H4 (cell line): ENCODE data around the gene BSCL2. TPM values are rescaled to one million over a fixed set of nuclear protein-coding genes. Genes with fewer than 3 reads are reported as not detected.
"Not testable (repeated sequence)": the region's sequence is repeated elsewhere in the genome, so short reads cannot be mapped to it uniquely, and the experiment has no call there.

Experiments used
- DNase-seq: peaks from one replicate; pipeline ENCODE4 v3.0.0-alpha.2; 2015; ENCODE audit warnings: low spot score
- total RNA-seq: library from RNA; depleted of rRNA; stranded (reverse); fragments of >200 nt; shearing (Covaris generic); gene quantifications from 2 replicates; pipeline ENCODE4 v1.2.3, GENCODE V29; 2014; rRNA removed

BSCL2 gene
- 128 TPM in 2 replicates for total RNA-seq

DNA sequence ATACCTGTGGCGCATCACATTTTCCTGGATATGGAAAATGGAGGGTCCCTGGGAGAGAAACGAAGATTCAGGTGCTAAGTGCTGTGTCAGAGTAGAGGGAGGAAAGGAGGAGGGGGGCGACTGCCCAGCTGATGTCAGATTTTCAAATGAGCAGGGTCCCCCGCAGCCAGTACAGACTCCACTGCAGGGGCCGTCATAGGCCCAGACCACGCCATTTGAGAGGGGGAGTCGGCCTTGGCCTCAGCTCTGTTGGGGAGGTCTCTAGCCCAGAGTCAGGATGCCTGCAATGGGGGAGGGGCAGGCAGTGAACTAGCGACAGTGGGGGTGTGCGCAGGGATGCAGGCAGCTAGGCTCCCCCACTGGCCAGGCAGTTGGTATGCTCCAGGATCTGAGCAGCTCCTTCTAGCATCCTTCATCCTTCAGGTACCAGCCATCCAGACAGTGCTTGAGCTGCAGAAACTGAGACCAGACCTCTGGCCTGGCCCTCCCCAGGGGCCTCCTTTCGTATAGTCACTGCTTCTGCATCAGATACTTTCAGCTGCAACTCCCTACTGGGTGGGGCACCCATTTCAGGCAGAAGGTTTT lies at the start of gene BSCL2, which contains the start of gene GNG3:
BSCL2 (minus strand) TSS at position 148 of the 585 bp plus-strand sequence. CDS start 229 bp downstream, outside the sequence.
GNG3 (plus strand) TSS at position 400 of the 585 bp plus-strand sequence. CDS start 620 bp downstream, outside the sequence.
- no peak for DNase-seq

DNA sequence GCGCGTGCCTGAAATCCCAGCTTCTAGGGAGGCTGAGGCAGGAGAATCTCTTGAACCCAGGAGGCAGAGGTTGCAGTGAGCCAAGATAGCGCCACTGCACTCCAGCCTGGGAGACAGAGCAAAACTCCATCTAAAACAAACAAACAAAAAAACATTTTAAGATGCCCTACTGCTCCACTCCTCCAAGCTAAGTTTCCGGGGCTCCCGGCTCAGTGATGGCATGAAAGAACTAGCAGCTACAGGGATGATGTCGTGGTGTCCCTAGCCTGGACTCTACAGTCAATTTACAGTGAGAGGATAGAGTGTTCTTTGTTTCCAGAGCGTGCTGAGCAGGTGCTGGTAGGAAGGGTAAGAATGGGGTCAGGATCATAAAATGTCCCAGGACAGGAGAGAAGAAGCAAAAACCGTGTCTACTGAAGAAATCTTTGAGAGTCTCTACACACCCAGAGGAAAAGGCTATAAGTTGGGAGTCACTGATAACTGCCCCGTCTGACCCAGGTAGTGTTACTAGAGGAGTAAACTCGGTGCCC lies 47.9 kb upstream of the BSCL2 start:
- DNase-seq, result no peak

DNA sequence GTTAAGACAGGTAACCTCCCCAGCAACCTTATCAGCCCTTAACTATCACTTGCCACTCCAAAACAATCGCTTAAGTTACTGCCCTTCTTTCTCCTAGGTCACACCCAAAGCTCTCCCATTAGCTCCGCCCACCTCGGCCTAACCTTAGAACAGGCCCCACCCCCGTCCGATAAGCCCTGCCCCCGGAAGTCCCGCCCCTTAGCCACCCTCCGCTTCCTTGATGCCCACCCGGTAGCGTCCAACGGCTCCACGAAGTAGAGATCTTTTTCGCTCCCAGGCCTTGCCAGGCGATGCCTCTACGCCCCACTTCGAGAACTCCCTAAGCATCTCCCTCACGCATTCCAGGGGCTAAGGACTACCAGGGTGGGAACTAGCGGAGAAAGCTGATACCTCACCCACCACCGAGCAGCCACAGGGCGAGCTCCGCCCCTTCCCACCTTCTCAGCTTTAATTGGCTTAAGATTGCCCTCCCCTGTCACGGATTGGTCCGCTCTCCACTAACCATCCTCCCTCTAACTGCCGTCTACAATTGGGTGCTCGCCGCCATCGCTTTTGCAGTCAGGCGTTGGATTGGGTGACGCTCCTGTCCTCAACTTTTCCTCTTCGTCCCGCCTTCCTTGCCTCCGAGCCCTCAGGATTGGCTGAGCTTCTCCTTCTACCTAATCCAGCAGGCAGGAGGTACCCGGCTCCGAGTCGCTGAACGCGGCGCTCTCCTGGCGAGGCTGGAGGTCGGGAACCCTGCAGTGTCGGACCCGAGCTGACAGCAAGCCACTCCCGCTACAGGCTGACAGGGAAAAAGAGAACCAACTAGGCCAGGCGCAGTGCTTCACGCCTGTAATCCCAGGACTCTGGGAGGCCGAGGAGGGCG lies 46.7 kb upstream of the BSCL2 start, which contains the start of gene ZBTB3:
ZBTB3 (minus strand) TSS at position 425 of the 868 bp plus-strand sequence. CDS start 496 bp downstream, outside the sequence.
- DNase-seq, result peak; percentile 100

DNA sequence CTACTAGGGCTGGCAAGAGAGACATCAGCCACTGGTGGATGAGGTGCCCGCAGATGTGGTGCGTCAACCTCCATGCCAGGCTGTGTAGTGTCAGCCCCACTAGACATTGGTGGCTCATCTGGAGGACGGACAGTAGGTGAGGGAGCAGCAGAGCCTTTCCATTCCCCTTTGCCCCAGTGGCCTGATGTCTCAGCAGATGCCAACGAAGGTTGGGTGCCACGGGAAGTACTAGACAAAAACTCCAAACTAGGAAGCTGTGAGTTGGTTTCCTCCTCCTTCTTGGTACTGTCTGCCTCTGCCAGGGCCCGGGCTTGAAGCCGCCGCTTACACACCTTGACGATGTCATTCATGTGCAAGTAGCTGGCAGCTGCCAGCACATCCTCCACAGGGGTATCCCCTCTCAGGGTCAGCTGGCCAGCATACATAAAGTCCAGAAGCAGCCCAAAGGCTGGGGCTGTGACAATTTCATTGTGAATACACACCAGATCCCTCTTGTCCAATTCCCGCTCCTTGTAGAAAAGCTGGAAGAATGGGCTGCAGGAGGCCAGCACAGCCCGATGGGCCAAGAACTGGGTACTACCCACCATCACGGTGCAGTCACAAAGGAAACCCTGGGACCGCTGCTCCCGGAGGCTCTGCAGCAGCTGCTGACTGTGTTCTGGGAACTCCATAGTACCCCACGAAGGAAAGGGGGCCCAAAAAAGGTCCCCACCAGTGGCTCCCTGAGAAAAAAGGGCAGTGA lies 45.9 kb upstream of the BSCL2 start:
- no peak for DNase-seq

DNA sequence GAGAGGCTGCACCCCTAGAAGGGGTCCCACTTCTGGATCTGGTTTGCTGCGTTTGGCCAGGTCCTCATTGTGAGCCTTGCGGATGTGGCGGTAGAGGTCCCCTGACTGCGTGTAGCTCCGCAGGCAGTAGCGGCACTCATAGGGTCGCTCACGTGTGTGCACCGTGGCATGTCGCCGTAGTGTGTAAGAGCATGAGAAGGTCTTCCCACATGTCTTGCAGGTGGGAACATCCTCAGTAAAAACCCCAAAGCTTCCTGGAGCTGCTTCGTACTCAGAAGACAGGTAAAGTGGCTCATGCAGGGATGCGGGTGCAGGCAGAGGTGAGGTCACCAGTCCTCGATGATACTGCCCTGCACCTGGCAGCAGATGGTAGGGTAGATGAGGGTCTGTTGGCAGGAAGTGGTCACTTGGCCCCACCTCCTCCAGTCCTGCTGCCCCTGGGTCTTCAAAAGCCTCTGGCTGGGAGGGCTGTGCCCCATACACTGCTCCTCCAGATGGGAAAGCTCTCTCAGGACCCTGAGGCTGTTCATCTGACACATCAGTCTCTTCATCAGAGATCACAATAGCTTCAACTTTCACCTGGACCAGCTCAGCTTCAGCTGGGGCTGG lies 45.1 kb upstream of the BSCL2 start:
- DNase-seq, result no peak

DNA sequence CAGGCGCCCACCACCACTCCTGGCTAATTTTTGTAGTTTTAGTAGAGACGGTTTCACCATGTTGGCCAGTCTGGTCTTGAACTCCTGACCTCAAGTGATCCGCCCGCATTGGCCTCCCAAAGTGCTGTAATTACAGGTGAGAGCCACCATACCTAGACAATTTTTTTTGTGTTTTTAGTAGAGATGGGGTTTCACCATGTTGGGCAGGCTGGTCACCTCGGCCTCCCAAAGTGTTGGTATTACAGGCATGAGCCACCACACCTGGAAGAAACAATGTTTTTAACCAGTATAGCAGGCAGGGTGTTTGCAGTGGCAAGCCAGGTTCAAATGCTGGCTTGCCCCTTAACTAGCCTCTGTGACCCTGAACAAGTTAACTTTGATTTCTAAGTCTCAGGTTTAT lies 42.7 kb upstream of the BSCL2 start:
- DNase-seq, result not testable (repeated sequence)

DNA sequence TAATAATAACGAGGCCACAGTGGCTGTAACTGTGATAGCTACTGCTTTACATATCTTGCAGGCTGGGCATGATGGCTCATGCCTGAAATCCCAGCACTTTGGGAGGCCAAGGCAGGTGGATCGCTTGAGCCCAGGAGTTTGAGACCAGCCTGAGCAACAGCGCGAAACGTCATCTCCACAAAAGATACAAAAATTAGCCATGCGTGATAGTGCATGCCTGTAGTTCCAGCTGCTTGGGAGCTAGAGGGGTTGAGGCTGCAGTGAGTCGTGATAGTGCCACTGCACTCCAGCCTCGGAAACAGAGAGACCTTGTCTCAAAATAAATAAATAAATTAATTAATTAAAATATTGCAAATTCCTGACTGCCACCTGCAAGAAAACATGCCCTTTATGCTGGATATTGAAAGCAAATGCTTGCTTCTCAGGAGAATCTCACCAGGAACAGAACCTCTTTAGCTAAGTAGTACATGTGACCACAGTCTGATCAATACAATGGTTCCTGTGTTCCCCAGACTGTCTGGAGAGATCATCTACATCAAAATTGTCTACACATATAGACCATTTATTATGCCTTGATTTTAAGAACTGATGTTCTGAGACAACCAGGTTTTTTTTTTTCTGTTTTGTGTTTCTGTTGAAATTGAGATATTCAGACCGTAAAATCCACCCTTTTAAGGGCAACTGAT lies 40.4 kb upstream of the BSCL2 start:
- DNase-seq, result no peak

DNA sequence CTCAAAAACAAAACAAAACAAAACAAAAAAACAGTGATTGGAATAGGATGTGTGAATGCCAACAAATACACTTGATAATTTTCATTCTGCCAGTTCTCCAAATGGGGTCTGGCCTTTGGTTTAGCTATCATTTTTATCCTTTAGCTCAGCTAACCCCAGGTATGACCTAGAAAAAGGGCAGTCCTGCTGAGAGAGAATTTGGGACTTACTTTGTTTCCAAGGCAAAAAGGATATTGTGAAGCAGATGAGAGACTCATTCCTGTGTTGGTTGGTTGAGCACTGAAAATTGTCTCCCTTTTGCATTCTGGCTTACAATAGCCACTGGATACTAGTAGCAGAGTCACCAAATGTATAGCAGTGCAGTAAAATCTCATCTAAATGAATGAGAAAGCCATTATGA lies 30.0 kb upstream of the BSCL2 start:
- no peak for DNase-seq

DNA sequence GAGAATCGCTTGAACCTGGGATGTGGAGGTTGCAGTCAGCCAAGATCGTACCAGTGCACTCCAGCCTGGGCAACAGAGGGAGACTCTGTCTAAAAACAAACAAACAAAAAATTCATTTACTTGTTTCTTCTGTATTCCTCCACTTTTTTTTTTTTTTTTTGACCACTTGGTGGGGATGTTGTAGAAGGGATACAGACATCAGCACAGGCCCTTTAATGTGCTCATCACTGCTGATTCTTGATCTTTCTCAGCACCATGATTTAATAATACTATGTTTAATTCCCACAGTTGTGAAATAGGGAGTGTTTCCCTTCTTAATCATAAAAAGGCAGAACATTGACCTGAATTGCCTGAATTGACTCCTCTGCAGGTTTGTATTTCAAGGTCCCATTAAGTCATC lies 25.6 kb upstream of the BSCL2 start:
- DNase-seq, result no peak

DNA sequence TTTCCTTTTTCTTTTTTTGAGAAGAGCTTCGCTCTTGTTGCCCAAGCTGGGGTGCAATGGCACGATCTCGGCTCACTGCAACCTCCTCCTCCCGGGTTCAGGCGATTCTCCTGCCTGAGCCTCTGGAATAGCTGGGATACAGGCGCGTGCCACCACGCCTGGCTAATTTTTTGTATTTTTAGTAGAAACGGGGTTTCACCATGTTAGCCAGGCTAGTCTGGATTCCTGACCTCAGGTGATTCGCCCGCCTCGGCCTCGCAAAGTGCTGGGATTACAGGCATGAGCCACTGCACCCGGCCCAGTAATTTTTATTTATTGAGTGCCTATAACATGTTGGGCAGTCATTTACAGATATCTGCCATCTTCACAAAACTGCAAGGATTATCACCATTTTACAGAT lies 22.9 kb upstream of the BSCL2 start:
- DNase-seq, result not testable (repeated sequence)

DNA sequence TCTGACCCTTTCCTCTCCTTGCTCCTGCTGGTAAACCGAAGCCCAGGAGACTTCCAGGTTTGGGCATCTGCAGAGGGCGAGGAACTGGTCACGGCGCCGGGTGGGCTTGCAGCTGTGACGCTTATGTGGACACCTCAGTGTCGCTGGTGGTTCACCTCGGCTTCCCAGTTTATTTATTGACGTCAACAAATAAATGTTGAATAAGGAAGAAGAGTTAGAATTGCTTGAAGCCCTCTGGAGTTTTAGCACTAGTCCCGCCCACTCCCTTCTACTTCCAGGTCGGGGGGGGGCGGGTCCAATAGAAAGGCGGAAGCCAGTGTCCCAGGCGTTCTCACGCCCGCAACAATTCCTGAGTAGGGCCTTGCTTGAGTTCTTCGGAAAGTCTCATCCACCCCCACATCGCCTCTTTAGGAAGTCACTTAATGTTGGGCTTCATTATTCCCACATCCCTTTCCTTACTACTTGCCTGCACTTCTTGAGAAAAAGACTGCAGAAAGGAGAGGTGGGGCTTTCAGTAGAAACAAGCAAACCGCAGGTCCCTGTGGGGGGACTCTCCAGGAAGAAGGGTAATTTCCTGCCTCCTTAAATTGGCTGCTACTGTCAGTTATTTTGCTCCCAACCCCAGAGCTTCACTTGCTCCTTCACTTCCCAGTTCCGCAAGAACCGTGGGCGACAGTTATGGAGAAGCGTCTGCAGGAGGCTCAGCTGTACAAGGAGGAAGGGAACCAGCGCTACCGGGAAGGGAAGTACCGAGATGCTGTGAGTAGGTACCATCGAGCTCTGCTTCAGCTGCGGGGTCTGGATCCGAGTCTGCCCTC lies 21.2 kb upstream of the BSCL2 start, which contains the start of gene TTC9C:
TTC9C (plus strand) TSS at position 316 of the 818 bp plus-strand sequence; CDS start at position 679, 363 bp downstream.
- peak; percentile 84 for DNase-seq

DNA sequence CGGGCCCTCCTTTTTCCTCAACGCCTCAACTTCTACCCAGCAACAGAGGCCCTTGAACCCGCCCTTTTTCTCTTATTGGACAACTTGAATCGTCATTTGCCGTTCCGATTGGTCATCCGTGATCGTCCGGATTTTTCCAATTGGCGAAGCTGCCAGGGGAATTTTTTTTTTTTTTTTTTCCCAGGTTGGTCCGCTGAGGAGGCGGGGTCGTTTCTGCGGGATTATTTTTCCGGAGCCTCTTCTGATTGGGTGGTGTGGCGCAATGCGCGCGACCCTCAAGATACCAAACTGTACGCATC lies 20.6 kb upstream of the BSCL2 start:
- DNase-seq, result peak; percentile 96

DNA sequence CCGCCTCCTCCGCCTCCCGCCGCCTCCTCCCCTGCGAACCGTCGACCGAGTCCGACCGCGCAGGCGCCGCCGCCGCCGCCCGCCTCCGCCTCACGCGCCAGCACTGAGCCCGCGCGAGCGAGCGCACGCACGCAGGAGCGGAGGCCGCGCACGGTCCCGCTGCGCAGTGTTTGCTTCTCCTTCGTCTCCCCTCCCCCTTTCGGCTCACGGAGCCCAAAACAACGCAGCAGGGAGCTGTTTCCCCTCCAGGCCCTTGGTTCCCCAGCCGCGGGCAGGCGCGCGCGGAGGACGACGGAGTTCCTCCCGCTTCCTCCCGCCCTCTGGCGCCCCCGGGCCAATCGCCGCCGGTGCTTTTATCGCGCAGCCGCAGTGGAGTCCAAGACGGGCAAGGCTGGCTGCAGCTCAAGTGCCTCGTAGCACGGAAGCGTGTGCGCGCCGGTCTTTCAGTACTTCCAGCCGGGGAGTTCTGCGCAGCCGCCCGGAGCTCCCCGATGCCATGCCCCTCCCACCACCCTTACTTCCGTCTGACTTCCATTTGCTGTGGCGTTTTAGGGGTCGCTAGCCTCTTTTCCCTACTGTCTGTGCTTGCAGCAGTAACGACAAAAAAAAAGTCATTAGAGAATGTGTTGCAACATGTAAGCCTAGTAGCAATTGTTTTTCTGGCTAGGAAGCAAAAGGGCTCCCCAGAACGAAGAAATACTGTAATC lies 20.1 kb upstream of the BSCL2 start, which contains the start of gene HNRNPUL2:
HNRNPUL2 (minus strand) TSS at position 293 of the 707 bp plus-strand sequence. CDS start 301 bp downstream, outside the sequence.
- peak; percentile 99 for DNase-seq

DNA sequence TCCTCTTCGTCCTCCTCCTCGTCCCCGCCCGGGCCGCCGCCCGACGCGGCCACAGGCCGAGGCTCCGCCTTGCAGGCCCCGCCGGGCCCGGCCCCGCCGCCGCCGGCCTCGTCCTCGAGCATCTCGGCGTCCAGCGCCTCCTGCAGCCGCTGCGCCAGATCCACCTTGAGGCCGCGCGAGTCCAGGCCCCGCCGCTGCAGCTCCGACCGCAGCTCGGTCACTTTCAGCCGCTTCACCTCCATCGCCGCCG lies 19.6 kb upstream of the BSCL2 start:
- DNase-seq, result no peak

DNA sequence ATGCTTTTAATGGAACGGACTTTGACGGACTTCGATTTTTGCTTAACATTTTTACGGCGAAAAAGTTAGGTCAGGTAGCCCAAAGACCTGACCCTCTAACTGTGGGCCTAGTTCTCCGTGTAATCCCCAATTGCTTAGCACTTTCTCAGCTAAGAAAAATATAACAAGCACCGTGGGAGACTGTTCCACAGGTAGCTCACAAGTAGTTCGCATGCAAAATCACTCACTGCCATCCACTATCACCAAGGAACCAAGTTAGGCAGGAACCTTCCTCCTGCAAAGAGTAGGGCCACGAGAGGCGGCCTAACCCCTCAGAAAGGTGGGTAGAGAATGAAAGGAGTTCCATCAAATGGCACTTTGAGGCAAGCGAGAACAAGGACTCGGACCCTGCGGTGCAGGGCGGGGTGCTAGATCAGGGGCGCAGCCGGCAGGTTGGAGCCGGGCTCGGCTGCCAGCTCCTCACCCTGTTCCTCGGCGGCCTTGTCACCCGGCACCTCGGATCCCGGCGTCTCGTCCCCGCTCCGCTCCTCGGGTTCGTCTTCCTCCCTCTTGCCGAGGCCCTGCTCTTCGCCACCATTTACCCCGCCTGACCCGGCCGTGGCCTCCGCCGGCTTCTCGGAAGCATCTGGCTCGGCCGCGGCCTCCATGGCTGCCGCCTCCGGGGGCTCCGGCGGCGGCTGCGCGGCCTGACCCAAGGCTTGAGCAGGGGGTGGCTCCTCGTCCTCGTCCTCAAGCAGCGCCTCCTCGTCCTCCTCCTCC lies 19.1 kb upstream of the BSCL2 start:
- no peak for DNase-seq

DNA sequence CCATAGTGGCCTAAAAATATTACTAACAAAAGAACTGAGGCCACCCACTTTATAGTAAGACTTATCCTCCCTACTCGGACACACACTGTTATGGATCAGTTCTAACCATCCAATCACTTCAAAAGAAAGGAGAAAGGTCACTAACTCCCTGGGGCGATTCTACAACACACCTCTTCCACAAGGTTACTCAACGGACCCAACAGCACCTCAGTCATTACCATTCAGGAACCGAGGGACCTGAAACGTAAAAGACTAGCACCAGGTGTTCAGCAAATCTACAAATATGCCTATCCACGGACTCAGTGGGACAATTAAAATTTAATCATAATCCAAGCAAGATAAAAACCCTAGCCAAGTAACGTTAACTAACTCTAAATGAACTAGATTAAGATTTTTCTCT lies 18.4 kb upstream of the BSCL2 start:
- no peak for DNase-seq

DNA sequence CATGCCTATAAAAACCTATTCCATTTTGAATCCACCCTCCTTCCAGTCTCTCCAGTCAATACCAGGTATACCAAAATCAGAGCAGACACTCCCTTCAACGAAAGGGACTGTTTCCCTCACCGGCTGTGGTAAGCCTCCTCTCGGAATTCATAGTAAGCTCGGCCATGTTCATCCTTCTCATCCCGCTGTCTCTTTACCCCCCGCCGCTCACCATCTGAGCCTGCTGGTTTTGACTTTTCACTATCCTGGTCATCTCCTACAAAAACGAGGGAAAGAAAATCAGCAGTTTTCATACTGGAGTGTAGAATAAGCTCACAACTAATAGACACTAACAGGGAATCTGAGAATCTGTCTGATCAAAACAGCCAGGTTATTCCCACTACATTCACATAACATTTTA lies 16.9 kb upstream of the BSCL2 start:
- DNase-seq, result no peak

DNA sequence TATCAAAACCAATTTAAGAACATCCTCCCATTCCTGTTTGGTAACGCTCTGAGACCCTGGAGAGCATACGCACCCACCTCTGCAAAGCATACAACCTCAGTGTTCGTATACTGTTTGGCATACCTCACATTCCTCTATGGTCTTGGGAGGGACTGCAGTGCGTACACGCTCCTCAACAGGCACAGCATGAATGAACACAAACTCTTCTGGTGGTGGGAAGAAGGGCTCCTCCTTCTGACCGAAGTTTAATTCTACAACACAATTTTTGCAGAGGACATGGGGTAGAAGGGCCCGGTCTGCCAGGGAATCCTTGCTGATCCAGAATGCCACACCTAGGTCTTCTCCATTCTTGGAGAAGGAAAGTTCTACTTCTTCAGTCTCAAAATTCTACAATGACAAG lies 14.8 kb upstream of the BSCL2 start:
- no peak for DNase-seq
